ENCODE data around the gene DDX27.

Gene DDX27

GRCh38 chr20:49291200-49291599 is 72.0 kb downstream of the DDX27 start:
- no peak for DNase-seq (ENCODE audit: low read depth in 2 of 2)

GRCh38 chr20:49292010-49292409 is 72.8 kb downstream of the DDX27 start:
- DNase-seq (ENCODE audit: low read depth in 2 of 2), result no peak

GRCh38 chr20:49293122-49293521 is 73.9 kb downstream of the DDX27 start:
- no peak for DNase-seq (ENCODE audit: low read depth in 2 of 2)

Measured in activated CD8-positive, alpha-beta memory T cell treated with anti-CD3 and anti-CD28 coated beads for 4 hours (primary cell).